Ishikawa (cell line): Measurements from ENCODE around the gene PGA3.

Source experiments
- CEBPB ChIP-seq: IDR thresholded peaks from 2 replicates; pipeline ENCODE4 v1.6.1; 2012
- CREB1 ChIP-seq: IDR thresholded peaks from 2 replicates; pipeline ENCODE4 v1.6.1; 2012; ENCODE audit warnings: low read depth
- EGR1 ChIP-seq: IDR thresholded peaks from 2 replicates; pipeline ENCODE4 v1.6.1; 2012
- EP300 ChIP-seq: IDR thresholded peaks from 2 replicates; pipeline ENCODE4 v1.6.1; 2012; ENCODE audit warnings: borderline replicate concordance
- FOXM1 ChIP-seq: IDR thresholded peaks from 2 replicates; pipeline ENCODE4 v1.6.1; 2012; ENCODE audit warnings: low read depth, borderline replicate concordance
- MAX ChIP-seq: IDR thresholded peaks from 2 replicates; pipeline ENCODE4 v1.6.1; 2012
- RAD21 ChIP-seq: IDR thresholded peaks from 2 replicates; pipeline ENCODE4 v1.6.1; 2012; ENCODE audit warnings: low read depth
- REST ChIP-seq: IDR thresholded peaks from 2 replicates; pipeline ENCODE4 v1.6.1; 2012; ENCODE audit warnings: low read depth, mild to moderate bottlenecking
- TAF1 ChIP-seq: IDR thresholded peaks from 2 replicates; pipeline ENCODE4 v1.6.1; 2012; ENCODE audit warnings: low read depth, mild to moderate bottlenecking

DNA sequence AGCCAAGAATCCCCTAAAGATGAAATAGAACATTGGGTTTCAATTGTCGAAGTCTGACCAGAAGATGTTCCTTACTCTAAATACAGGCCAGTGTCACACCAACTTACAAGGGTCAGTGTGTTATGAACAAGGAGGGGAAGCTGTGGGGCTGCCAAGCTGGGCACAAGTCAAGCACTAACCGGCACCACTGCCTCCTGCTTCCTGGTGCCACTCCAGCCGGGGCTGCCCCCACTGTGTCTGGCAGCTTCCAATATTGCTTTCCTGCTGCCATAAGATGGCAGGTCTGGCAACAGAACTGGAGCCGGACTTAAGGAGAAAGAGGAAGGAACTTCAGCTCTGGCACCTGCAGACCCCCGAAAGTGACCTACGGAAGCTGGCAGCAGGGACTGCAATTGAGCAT, 28.4 kb upstream of the PGA3 start:
- no peak for TF ChIP-seq TAF1
- no peak for TF ChIP-seq MAX
- TF ChIP-seq EGR1 = no peak
- TF ChIP-seq RAD21 = no peak
- TF ChIP-seq REST = no peak
- no peak for TF ChIP-seq CREB1
- no peak for TF ChIP-seq FOXM1
- TF ChIP-seq EP300 = no peak
- no peak for TF ChIP-seq CEBPB
